Mucosa of descending colon (tissue), 3 donors: ENCODE measurements around the gene EVPL. TPM values are rescaled to one million over a fixed set of nuclear protein-coding genes. Genes with fewer than 3 reads are reported as not detected.

Experiments used
- ATAC-seq: fragments of 200-7000 bp; cut with Tn5 transposase; one replicate; pipeline ENCODE4 v1.9.1; 2020; ENCODE audit warnings: mild to moderate bottlenecking, moderate library complexity
- DNase-seq, 3 donors: peaks; one replicate each; pipeline ENCODE4 v3.0.0-alpha.2; 2020
- H3K36me3 ChIP-seq: fragments of 200-600 bp; one replicate; pipeline ENCODE4 v1.8.0; 2021; ENCODE audit warnings: low read depth, mild to moderate bottlenecking
- H3K4me1 ChIP-seq: fragments of 200-600 bp; one replicate; pipeline ENCODE4 v1.8.0; 2021; ENCODE audit warnings: low read depth, mild to moderate bottlenecking
- H3K4me3 ChIP-seq: fragments of 200-600 bp; one replicate; pipeline ENCODE4 v1.8.0; 2021; ENCODE audit warnings: mild to moderate bottlenecking
- H3K9me3 ChIP-seq: fragments of 200-600 bp; one replicate; pipeline ENCODE4 v1.8.0; 2021; ENCODE audit warnings: mild to moderate bottlenecking
- intact Hi-C, 2 donors: fragments of 100-400 bp; cut with DNase I in 1 of 2; cut with micrococcal nuclease in 1 of 2; formaldehyde crosslinking; loops; one replicate each; pipeline versions ENCODE4 v1.11.0 to v1.11.1; 2022; cut with DNase I, micrococcal nuclease
- total RNA-seq, 3 donors: library from RNA; stranded (reverse); fragmentation: NEBNext Ultra II Directional in 2 of 3; extraction: Animal tissue kit (Norgen Biotek cat#: 25700) in 2 of 3; gene quantifications; one replicate each; pipeline versions ENCODE4 v1.2.1 to v1.2.4, GENCODE V29; 2021 to 2023
- TF ChIP-seq, protein P1 (sequence below): fragments of 200-600 bp; IDR thresholded peaks from one replicate; pipeline ENCODE4 v1.8.0; 2022; ENCODE audit warnings: antibody characterized with exemption, mild to moderate bottlenecking
- donor health status: DM: no; HTN: no; CAD: no; lungs with moderate emphysema.
- donor health status: DM: no; HTN: no; CAD: no.
- donor health status: DM: no; HTN: yes; CAD: no.

Gene EVPL
- total RNA-seq, 3 donors from 2014 or later, result 13.3 to 22.6 (median 16.3) TPM

DNA sequence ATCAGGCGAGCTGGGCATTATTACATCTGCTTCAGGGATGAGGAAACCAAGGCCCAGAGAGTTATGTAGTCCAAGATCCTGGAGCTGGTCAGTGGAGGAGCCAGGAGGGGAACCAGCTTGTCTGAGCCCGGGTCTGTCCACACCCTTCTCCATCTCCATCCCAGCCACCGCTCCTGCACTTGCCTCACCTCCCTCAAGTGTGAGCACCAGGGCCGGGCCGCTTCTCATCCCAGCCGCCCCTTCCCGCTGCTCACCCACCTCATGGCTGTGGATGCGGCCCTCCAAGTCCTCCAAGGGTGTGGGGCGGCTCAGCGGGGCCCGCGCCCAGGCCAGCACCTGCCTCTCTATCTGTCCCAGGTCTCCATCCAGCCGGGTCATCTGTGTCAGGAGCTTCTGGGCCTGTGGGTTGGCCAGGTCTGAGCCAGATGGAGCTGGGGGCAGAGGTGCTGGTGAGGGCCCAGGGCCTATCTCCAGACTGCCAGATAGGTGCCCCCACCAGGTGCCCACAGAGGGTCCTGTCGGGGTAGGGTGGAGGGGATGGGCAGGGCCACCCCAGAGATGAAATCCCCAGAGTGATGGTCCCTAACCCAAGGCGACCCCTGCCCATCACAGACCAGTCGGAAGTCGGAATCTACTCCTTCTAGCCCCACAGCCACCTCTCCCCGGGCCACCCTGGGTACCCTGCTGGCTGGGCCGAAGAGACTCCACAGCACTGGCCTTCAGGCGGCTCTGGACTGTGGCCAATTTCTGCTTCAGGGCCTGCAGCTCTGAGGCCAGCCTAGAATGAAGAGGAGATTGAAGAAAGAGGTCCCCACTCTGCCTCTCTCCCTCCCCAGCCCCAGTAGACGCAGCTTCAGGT lies 9.4 kb downstream of the EVPL start:
- no peak overlapping the region for H3K4me3 ChIP-seq
- H3K36me3 ChIP-seq, result no peaks in the 10 kb centered on the region
- no peaks in the 10 kb centered on the region for H3K9me3 ChIP-seq
- intact Hi-C loops, result no loop called here
- no peak for DNase-seq
- no peaks in the 10 kb centered on the region for H3K4me1 ChIP-seq
- ATAC-seq, result no peak
- TF ChIP-seq, protein P1, sequence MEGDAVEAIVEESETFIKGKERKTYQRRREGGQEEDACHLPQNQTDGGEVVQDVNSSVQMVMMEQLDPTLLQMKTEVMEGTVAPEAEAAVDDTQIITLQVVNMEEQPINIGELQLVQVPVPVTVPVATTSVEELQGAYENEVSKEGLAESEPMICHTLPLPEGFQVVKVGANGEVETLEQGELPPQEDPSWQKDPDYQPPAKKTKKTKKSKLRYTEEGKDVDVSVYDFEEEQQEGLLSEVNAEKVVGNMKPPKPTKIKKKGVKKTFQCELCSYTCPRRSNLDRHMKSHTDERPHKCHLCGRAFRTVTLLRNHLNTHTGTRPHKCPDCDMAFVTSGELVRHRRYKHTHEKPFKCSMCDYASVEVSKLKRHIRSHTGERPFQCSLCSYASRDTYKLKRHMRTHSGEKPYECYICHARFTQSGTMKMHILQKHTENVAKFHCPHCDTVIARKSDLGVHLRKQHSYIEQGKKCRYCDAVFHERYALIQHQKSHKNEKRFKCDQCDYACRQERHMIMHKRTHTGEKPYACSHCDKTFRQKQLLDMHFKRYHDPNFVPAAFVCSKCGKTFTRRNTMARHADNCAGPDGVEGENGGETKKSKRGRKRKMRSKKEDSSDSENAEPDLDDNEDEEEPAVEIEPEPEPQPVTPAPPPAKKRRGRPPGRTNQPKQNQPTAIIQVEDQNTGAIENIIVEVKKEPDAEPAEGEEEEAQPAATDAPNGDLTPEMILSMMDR, result no peak

GRCh38 chr17:76014925-76015261 lies 12.2 kb downstream of the EVPL start:
- no peak for DNase-seq
- H3K36me3 ChIP-seq, result no peaks in the 10 kb centered on the region
- TF ChIP-seq, protein P1, result no peak
- no peak overlapping the region for H3K4me3 ChIP-seq
- intact Hi-C loops, result no loop called here
- no peaks in the 10 kb centered on the region for H3K4me1 ChIP-seq
- H3K9me3 ChIP-seq, result no peaks in the 10 kb centered on the region
- ATAC-seq, result no peak

DNA sequence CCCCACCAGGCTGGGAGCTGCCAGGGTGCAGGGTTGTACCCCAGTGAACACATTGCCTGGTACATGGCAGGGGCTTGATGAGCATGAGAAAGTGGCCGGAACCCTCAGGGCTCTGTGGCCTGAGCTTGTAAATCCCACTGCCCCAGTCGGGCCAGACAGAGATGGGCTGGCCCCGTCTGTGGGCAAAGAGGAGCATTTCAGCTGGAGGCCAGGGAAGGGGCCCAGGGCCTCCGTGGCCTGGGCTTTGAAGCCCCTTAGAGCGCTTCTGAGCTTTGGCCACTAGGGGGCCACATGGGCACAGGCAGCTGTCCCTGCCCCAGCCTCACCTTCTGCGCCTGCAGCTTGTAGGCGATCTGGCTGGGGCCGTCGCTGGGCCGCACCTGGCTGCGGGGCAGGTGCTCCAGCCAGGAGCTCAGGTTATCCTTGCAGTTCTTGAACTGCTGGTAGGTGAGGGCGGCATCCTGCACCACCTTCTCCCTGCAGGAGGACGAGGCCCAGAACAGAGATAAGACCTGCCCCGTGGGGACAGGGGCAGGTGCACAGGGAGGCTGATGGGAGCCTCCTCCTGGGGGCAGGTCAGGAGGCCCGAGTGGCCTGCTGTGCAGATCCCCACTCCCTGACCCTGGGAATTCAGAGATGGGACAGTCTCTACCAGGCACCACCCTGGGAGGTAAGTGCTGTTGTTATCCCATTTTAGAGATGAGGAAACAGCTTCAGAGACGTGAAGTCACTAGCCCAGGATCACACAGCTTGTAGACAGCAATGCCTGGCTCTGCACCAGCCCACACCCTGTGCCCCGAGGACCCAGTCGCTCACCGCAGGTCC lies 12.8 kb downstream of the EVPL start:
- DNase-seq, result peak; percentile 77 to 82 (median 81)
- Histone ChIP-seq H3K9me3 (no peaks in the 10 kb centered on the region), H3K4me3 (no peak overlapping the region), H3K4me1 (no peaks in the 10 kb centered on the region), H3K36me3 (no peaks in the 10 kb centered on the region)
- peak; percentile 95 for ATAC-seq
- TF ChIP-seq, protein P1, result peak; percentile 92
- intact Hi-C loops, result no loop called here

DNA sequence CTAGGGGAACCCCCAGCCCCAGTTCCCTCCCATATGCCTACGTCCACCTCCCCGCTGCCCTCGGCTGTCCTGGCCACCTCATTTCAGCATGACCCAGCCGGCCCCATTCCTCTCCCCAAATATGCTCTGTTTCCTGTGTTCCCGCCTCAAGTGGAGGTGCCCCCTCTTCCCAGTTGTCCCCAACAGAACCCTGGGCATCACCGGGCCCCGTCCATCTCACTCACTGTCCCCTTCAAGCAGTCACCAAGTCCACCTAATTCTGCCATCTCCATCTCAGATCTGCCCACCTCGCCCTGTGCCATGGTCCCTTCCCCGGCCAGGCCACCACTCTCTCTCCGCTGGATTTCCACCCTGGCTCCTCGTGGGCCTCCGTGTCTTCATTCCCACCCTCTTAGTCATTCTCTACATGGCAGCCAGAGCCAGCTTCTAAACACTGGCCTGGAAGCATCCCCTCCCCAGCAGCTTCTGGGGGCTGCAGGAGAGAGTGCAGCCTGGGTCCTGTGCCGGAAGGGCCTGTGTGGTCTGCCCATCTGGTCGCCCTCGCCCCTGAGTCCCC lies 13.7 kb downstream of the EVPL start:
- H3K4me3 ChIP-seq, result no peak overlapping the region
- intact Hi-C loops, result no loop called here
- ATAC-seq (no peak), DNase-seq (no peak)
- TF ChIP-seq, protein P1, result no peak
- H3K4me1 ChIP-seq, result no peaks in the 10 kb centered on the region
- no peaks in the 10 kb centered on the region for H3K9me3 ChIP-seq
- no peaks in the 10 kb centered on the region for H3K36me3 ChIP-seq

GRCh38 chr17:76011951-76012350 lies 15.2 kb downstream of the EVPL start:
- Histone ChIP-seq H3K36me3 (no peaks in the 10 kb centered on the region), H3K9me3 (no peaks in the 10 kb centered on the region), H3K4me1 (no peaks in the 10 kb centered on the region), H3K4me3 (no peak overlapping the region)
- DNase-seq, result no peak
- ATAC-seq, result no peak
- TF ChIP-seq, protein P1, result no peak
- intact Hi-C loops, result no loop called here
